Activated naive CD4-positive, alpha-beta T cell treated with Interleukin-2 at 50 U/mL for 16 hours (primary cell): ENCODE measurements around the gene GABRD.
"Not testable (repeated sequence)": the region's sequence is repeated elsewhere in the genome, so short reads cannot be mapped to it uniquely, and the experiment has no call there.

Experiments used
- DNase-seq: peaks from one replicate; pipeline ENCODE4 v3.0.0-alpha.2; 2020

Gene GABRD

GRCh38 chr1:2019172-2019543 lies at the start of gene GABRD:
Gene GABRD, plus strand, starts transcription at chr1:2019345. Its CDS starts 79 bp downstream, at chr1:2019424.
- DNase-seq: no peak

- DNase-seq: no peak
Observed at GRCh38 chr1:1969505-1969900, 49.6 kb upstream of the GABRD start.

- DNase-seq: no peak
Observed at GRCh38 chr1:1969953-1970716, 49.0 kb upstream of the GABRD start.

GRCh38 chr1:1971017-1971416 lies 48.1 kb upstream of the GABRD start:
- no peak for DNase-seq

- DNase-seq: no peak
Observed at GRCh38 chr1:1971688-1972087, 47.5 kb upstream of the GABRD start.

- DNase-seq: no peak
Observed at GRCh38 chr1:1972976-1973715, 46.0 kb upstream of the GABRD start.

GRCh38 chr1:1973716-1974642 lies 45.2 kb upstream of the GABRD start:
- DNase-seq: no peak

- no peak for DNase-seq
Observed at GRCh38 chr1:1974834-1975233, 44.3 kb upstream of the GABRD start.

GRCh38 chr1:1975535-1975934 lies 43.6 kb upstream of the GABRD start:
- DNase-seq: no peak

- DNase-seq: no peak
Observed at GRCh38 chr1:1976031-1976430, 43.1 kb upstream of the GABRD start.

- DNase-seq: no peak
Observed at GRCh38 chr1:1978108-1978507, 41.0 kb upstream of the GABRD start.

GRCh38 chr1:1978690-1979481 lies 40.3 kb upstream of the GABRD start:
- DNase-seq: not testable (repeated sequence)

- no peak for DNase-seq
Observed at GRCh38 chr1:1979482-1980165, 39.5 kb upstream of the GABRD start.

GRCh38 chr1:1980467-1981141 lies 38.5 kb upstream of the GABRD start:
- no peak for DNase-seq

- DNase-seq: no peak
Observed at GRCh38 chr1:1981142-1981500, 38.0 kb upstream of the GABRD start.

- not testable (repeated sequence) for DNase-seq
Observed at GRCh38 chr1:1981631-1982327, 37.4 kb upstream of the GABRD start.

- no peak for DNase-seq
Observed at GRCh38 chr1:1982379-1983232, 36.5 kb upstream of the GABRD start.

GRCh38 chr1:1984560-1985070 lies 34.5 kb upstream of the GABRD start:
- DNase-seq: no peak

GRCh38 chr1:1985375-1986050 lies 33.6 kb upstream of the GABRD start:
- no peak for DNase-seq
